ENCODE results near the gene NATD1.
A peak's percentile ranks its signal among the peaks of the same experiment; 100 is the strongest.
"Not testable (repeated sequence)": the region's sequence is repeated elsewhere in the genome, so short reads cannot be mapped to it uniquely, and the experiment has no call there.

NATD1 gene

DNA sequence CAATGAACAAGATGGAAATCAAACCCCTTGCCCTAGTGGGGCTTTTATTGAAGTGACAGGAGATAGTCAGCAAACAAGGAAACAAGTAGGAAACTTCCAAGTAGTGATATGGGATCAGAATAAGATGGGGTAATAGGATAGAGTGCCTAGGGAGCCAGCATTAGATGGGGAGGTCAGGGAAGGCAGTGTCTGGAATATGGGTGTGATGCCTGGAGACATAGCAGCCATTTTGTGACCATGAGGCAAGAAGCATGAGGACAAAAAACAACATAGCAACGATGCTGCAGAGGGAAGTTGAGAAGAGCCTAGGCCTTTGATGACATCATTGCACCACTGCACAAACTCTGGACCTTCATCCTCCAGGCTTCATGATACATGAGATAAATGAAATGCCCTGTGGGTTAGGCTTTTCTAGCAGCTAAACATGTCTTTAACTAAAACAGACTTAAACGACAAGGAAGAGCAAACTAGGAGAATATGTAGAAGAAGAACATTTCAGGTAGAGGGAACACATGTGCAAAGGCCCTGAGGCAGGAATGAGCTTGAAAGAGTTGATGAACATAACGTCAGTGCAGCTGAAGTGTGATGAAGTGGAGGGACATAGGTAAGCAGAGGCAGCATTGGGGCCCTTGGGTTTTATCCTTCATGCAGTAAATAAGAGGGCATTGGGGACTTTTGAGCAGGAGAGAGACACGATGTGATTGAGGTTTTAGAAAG is 21.0 kb downstream of the NATD1 start:
- no peak for TF ChIP-seq ZFX (IDR thresholded peaks at IDR 0.05; ENCODE audit: borderline replicate concordance)
- TF ChIP-seq, protein P1, sequence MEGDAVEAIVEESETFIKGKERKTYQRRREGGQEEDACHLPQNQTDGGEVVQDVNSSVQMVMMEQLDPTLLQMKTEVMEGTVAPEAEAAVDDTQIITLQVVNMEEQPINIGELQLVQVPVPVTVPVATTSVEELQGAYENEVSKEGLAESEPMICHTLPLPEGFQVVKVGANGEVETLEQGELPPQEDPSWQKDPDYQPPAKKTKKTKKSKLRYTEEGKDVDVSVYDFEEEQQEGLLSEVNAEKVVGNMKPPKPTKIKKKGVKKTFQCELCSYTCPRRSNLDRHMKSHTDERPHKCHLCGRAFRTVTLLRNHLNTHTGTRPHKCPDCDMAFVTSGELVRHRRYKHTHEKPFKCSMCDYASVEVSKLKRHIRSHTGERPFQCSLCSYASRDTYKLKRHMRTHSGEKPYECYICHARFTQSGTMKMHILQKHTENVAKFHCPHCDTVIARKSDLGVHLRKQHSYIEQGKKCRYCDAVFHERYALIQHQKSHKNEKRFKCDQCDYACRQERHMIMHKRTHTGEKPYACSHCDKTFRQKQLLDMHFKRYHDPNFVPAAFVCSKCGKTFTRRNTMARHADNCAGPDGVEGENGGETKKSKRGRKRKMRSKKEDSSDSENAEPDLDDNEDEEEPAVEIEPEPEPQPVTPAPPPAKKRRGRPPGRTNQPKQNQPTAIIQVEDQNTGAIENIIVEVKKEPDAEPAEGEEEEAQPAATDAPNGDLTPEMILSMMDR (IDR thresholded peaks at IDR 0.05), result no peak

DNA sequence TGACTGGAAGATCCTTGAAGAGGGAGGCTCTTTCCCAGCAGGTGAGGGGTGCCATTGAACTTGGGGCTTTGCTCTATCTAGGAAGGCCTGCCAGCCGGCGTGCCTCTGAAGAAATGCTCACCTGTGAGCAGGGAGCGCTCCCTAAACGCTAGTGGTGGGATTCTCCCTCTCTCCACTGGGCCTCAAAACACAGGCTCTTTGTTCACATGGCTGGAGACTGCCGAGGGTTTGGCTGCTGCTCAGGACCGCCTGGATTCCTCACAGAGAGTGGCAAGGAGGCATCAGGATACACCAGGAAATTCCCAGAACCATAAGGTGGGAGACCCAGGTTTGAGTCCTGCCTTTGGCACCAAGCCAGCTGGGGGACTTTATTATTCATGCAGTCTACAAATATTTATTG is 21.7 kb downstream of the NATD1 start:
- TF ChIP-seq, protein P1 (IDR thresholded peaks at IDR 0.05), result no peak
- TF ChIP-seq ZFX (IDR thresholded peaks at IDR 0.05; ENCODE audit: borderline replicate concordance), result no peak
- no peak overlapping the region for H3K27ac ChIP-seq

More for the DNA sequence above, 21.0 kb downstream of the NATD1 start:
- no peak overlapping the region for H3K27ac ChIP-seq

DNA sequence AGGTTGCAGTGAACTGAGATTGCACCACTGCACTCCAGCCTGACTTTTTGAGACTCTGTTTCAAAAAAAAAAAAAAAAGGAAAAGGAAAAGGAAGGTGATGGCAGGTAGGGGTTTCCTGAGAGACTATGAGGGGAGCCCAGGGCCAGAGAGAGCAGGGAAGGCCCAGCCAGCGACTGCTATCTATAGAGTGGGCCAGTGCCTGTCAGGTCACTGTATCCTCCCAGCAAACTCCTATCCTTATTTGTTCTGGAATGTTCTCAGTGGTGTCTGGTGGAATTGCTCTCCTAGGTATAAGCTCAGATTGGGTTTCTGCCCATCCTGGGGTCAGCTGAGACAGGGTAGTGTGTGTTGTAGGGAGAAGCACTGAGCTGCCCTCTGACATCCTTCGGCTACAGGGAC is 24.4 kb downstream of the NATD1 start:
- TF ChIP-seq ZFX (IDR thresholded peaks at IDR 0.05; ENCODE audit: borderline replicate concordance), result no peak
- TF ChIP-seq, protein P1 (IDR thresholded peaks at IDR 0.05), result no peak
- H3K27ac ChIP-seq, result no peak overlapping the region

DNA sequence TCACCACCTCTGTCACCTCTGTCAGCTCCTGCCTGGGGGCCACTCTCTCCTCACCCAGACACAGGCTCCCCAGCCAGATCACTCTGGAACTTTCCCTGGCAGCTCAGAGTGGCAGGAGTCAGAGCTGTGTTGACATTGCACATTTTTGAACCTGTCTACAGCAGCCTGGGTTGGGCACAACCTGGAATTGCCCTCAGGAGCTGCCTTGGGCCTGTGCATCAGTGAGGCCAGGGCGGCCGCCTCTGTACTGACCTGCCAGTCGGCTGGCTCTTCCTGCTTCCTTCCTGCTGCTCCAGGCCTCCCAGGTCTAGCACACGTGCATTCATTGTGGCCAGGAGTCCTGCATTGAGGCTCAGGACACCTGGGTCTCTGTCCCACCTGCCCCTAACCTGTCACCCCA is 25.1 kb downstream of the NATD1 start:
- TF ChIP-seq, protein P1 (IDR thresholded peaks at IDR 0.05), result no peak
- no peak for TF ChIP-seq ZFX (IDR thresholded peaks at IDR 0.05; ENCODE audit: borderline replicate concordance)
- no peak overlapping the region for H3K27ac ChIP-seq

DNA sequence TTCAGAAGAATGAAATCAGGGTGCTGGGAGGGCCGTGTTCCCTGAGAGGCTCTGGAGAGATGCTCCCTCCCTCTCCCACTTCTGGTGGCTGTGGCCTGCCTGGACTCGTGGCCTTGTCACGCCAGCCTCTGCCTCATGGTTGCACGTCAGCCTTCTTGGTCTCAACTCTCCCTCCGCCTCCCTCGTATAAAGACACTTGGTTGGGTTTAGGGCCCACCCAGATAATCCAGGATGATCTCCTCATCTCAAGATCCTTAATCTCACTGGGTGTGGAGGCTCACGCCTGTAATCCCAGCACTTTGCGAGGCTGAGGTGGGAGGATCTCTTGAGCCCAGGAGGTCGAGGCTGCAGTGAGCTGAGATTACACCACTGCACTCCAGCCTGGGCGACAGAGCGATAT is 25.9 kb downstream of the NATD1 start:
- H3K27ac ChIP-seq, result not testable (repeated sequence)

DNA sequence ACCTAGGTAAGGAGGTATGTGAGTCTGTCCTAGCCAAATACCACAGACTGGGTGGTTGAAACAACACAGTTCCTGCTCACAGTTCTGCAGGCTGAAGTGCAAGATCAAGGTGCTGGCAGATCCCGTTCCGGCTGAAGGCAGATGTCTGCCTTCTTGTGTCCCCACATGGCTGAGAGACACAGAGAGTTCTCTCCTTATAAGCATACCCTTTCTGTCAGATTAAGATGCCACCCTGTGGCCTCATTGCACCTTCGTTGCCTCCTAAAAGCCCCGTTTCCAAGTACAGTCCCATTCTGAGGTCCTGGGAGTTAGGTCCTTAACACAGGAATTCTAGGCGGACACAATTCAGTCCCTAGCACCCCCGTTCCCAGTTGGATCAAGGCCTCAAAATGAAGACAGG is 30.1 kb downstream of the NATD1 start:
- TF ChIP-seq ZFX (IDR thresholded peaks at IDR 0.05; ENCODE audit: borderline replicate concordance), result no peak
- TF ChIP-seq, protein P1 (IDR thresholded peaks at IDR 0.05), result no peak
- no peak overlapping the region for H3K27ac ChIP-seq

DNA sequence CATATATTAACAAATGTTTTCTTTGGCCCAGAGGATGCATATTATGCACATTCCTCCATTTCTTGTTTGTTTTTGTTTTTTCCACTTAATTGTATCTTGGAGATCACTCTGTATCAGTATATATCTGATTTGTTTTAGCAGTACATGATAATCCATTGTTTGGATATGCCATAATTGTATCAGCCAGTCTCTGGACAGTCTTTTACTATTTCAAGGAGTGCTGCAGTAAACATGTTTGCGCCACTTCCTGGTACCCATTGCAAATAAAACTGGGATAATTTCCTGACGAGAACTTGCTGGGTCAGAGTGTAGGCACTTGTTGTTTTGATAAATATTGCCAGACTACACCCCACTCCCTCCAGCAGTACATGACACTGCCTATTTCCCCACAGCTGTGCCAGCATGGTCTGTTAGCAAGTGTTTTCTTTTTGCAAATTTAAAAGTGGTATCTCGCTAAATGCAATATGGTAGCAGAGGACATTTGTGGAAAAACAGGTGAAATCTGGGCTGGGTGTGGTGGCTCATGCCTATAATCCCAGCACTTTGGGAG is 34.3 kb downstream of the NATD1 start:
- no peak for TF ChIP-seq ZFX (IDR thresholded peaks at IDR 0.05; ENCODE audit: borderline replicate concordance)
- TF ChIP-seq, protein P1 (IDR thresholded peaks at IDR 0.05), result no peak
- 0 out of 2 replicates have a peak overlapping the region, but pooled peaks have one; percentile 10 for H3K27ac ChIP-seq
